ENCODE data around the gene TESK2.

DNA sequence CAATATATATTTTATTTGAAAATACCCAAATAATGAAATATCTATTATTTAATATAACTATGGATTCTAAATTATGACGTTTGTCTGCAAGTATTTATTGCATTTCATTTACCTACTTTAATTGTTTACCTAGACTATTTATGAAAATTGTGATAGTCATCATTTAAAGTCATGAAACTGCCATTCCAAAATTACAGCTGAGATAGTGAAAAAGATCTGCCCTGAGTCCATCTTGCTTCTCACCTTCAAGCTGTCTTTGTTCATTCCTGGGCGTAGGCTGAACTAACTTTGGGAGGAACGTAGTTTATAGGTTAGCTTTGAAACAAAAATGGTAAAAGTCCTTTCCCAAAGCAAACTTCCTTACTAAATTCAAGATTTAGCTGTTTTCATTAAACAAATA lies 176.7 kb downstream of the TESK2 start:
- TF ChIP-seq GATA3 (IDR thresholded peaks at IDR 0.05; ENCODE audit: low read depth, low read length) (no peak), GATA2 (IDR thresholded peaks at IDR 0.05; ENCODE audit: low read depth, low read length) (no peak)

Data from SH-SY5Y (cell line).